ENCODE data around the gene PIGQ.

The PIGQ gene

DNA sequence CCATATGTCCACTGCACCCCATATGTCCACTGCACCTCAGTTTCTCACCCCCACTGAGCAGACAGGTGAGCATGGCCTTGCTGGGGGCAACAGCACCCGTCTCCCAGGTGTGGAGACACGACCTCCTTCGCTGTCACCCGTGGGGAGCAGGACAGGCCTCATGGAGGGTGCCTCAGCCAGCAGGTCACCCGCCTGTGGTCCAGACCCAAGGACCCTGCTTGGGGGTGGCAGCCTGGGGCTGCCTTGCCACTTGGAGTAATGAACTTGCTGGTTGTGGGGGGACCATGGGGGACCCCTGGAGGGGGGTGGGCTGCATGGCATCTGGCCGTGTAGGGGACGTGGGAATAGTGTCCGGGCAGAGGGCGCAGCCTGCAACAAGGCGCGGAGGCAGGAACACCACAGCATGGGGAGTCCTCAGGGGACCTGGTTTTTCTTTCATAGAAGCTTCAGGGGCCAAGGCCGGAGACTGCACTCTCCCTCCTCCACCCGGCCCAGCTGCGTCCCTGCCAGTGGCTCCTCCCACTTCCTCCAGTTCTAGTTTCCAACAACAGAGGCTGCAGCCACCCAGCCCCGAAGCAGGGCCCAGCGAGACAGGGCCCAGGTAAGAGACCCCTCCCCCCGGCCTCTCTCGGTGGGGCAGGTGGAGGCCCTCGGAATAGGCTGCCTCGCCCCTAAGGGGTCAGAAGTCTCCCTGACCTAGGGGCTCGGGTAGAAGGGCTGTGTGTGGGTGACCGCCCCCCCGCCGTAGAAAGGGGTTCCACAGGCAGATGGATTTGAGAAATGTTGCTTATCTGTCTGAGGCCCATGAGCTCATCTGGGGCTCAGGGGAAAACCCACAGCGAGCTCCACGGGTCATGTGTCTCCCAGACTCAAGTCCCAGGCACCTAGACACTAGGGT is 3.0 kb upstream of the PIGQ start, which contains the start of gene NHLRC4:
NHLRC4 (plus strand) TSS at position 531 of the 898 bp plus-strand sequence. CDS start 1,043 bp downstream, outside the sequence.
- Histone ChIP-seq H3K27ac (no peak within 1 kb of the TSS), H3K36me3 (replicated peaks) (no peaks in the 10 kb centered on the region), H3K4me3 (ENCODE audit: low read depth, low read length) (no peak within 1 kb of the TSS), H3K27me3 (replicated peaks) (peaks cover 5% of the 10 kb centered on the region)
- TF ChIP-seq, protein P1, sequence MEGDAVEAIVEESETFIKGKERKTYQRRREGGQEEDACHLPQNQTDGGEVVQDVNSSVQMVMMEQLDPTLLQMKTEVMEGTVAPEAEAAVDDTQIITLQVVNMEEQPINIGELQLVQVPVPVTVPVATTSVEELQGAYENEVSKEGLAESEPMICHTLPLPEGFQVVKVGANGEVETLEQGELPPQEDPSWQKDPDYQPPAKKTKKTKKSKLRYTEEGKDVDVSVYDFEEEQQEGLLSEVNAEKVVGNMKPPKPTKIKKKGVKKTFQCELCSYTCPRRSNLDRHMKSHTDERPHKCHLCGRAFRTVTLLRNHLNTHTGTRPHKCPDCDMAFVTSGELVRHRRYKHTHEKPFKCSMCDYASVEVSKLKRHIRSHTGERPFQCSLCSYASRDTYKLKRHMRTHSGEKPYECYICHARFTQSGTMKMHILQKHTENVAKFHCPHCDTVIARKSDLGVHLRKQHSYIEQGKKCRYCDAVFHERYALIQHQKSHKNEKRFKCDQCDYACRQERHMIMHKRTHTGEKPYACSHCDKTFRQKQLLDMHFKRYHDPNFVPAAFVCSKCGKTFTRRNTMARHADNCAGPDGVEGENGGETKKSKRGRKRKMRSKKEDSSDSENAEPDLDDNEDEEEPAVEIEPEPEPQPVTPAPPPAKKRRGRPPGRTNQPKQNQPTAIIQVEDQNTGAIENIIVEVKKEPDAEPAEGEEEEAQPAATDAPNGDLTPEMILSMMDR (IDR thresholded peaks at IDR 0.05; ENCODE audit: low read depth, low read length, missing control alignments) = no peak
- peak; percentile 56 for DNase-seq
- in situ Hi-C loops (cut with HindIII; ENCODE audit: low pct_ligation_motif_present, low sequenced_read_pairs) = no loop called here

DNA sequence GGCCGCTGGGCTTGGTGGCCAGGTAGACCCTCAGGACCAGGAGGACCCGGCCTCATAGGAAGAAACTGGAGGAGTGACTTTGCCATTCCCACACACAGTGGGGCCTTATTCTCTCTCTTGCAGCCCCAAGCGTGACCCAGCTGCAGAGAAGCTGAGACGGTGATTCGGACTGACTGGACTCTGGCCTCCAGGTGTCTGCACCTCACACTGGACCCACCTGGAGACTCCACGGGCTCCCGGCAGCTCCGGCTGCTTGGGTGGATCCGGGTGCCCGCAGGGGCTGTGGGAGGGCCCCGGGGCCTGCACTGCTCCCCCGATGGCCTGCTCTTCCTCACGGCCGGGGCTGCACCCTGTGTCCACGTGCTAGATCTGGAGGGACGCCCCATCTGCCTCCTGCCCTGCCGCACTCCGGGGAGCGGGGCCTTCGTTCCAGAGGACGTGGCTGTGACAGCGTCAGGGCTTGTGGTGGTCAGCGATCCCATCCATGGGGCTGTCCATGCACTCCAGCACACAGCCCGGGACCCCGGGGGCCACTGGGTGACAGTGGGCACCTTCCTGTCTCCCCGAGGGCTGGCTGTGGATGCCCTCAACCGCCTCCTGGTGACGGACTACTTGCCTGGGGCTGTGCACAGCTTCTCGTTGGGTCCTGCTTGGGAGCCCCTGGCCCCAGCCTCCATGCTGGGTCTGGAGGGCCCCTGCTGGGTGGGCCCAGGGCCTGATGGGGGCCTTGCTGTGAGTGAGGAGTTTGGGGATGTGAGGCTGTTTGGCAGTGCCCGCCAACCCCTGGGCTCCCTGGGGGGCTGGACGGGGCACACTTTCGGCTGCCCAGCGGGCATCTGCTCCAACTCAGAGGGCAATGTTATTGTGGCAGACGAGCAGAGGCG is 2.2 kb upstream of the PIGQ start:
- Histone ChIP-seq H3K27ac (no peak overlapping the region), H3K36me3 (replicated peaks) (no peaks in the 10 kb centered on the region), H3K27me3 (replicated peaks) (no peaks in the 10 kb centered on the region), H3K4me3 (ENCODE audit: low read depth, low read length) (no peak overlapping the region)
- in situ Hi-C loops (cut with HindIII; ENCODE audit: low pct_ligation_motif_present, low sequenced_read_pairs) = no loop called here
- no peak for DNase-seq
- TF ChIP-seq, protein P1 (IDR thresholded peaks at IDR 0.05; ENCODE audit: low read depth, low read length, missing control alignments) = no peak

DNA sequence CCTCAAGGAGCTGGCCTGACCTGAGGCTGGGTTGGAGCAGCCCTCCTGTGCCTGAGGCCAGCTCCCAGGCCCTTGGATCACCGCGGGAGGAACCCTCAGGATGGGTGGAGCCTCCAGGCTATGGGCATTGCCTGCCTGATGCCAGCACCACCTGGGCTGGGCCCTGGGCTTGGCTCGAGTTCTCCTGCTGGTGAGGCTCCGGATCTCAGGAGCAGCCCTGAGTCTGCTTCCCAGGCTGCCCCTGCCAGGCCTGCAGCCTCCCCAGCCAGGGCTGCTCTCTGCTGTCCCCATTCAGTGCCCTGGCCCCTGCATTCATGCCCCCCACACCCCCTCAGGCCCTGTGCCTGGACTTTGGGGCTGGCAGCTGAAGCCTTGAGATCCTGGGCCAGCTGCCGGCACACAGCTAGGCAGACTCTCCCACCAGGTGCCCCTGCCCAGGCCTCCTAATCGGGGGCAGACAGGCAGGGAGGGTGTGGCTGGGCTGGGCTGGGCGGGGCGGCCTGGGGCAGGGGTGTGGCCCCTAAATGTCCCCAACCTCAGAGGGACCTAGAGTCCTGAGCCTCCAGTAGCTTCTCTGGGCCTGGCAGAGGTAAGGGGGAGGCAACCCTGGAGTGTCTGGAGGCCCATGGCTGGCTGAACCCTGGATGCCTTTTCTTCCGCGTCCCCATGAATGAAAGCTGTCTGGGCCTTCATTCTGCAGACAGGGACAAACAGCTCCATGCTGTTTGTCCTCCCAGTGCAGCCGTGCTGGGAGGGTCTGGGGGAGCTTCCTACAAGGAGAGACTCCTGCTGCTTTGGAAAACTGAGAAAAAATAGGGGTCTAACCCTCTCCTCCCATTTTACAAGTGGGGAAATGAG is 1.1 kb upstream of the PIGQ start:
- TF ChIP-seq, protein P1 (IDR thresholded peaks at IDR 0.05; ENCODE audit: low read depth, low read length, missing control alignments) = no peak
- Histone ChIP-seq H3K27me3 (replicated peaks) (no peaks in the 10 kb centered on the region), H3K27ac (no peak overlapping the region), H3K36me3 (replicated peaks) (no peaks in the 10 kb centered on the region), H3K4me3 (ENCODE audit: low read depth, low read length) (no peak overlapping the region)
- in situ Hi-C loops (cut with HindIII; ENCODE audit: low pct_ligation_motif_present, low sequenced_read_pairs) = no loop called here
- no peak for DNase-seq

DNA sequence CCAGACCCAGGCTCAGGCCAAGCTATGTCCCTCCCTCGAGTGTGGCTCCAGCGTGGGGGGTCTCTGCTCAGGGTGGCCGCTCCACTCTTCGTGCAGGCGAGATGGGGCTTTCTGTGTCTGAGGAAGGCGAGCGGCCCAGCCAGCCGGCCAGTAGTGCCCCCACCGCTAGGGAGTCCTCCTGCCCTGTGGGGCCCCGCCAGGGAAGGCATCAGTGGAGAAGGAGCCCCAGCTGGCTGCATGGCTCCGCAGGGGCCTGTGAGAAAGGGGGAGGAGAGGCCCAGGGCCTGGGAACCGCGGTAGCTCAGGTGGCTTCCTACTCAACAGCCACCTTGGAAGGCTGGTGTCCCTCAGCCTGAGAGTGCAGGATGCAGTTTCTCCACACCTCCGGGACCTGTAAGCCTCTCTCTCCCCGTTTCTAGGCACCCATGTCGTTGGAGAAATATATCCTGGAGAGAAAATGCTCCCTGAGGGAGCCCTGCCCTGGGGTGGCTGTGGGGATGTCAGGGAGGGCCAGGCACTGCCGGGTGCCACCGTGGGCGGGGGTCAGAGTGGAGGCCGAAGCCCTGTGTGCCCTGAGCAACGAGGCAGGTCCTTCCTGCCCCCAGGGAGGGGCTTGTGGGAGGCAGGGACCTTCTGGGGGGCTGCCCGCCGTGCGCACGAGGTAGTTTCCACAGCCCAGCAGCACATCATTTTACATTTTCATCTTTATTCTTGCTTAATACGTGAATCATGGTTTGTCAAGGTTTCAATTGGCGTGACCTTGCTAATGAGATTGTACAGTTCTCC is 3.3 kb downstream of the PIGQ start:
- DNase-seq = no peak
- Histone ChIP-seq H3K4me3 (ENCODE audit: low read depth, low read length) (no peak overlapping the region), H3K27ac (no peak overlapping the region), H3K36me3 (replicated peaks) (peaks cover 17% of the 10 kb centered on the region), H3K27me3 (replicated peaks) (no peaks in the 10 kb centered on the region)
- in situ Hi-C loops (cut with HindIII; ENCODE audit: low pct_ligation_motif_present, low sequenced_read_pairs) = no loop called here
- TF ChIP-seq, protein P1 (IDR thresholded peaks at IDR 0.05; ENCODE audit: low read depth, low read length, missing control alignments) = no peak
